Measurements from ENCODE around the gene DMD. TPM values are rescaled to one million over a fixed set of nuclear protein-coding genes. Genes with fewer than 3 reads are reported as not detected.

The DMD gene
- total and polyA plus RNA-seq, 2 of the 8 experiments (the other 6 are each of a cell fraction or from before 2014, with no cell fraction given), result 4.8 to 7.4 TPM

- no peaks in the 10 kb centered on the region for H4K20me1 ChIP-seq (replicated peaks in 1 of 2; ENCODE audit: control insufficient read depth in 1 of 2, insufficient read depth in 2 of 2, low read length in 2 of 2)
- H4K8ac ChIP-seq (ENCODE audit: extremely low read depth, insufficient read depth, low read length), result no peak overlapping the region
- H3K9ac ChIP-seq (replicated peaks in 1 of 4; ENCODE audit: extremely low read depth in 1 of 4, low read depth in 3 of 4, low read length in 3 of 4), result no peak overlapping the region
- CTCF ChIA-PET (ENCODE audit: partially characterized antibody), result interaction anchor here (0.6 kb wide), 1 partner anchor 18 kb away, joined by 3 read pairs; no protein-coding TSS in a partner anchor
- no peaks in the 10 kb centered on the region for H3K79me2 ChIP-seq (ENCODE audit: control insufficient read depth in 1 of 2, insufficient read depth in 2 of 2, low read length in 2 of 2)
- POLR2A ChIA-PET (ENCODE audit: partially characterized antibody), result no interaction called here
- H2BK120ac ChIP-seq (replicated peaks; ENCODE audit: low read depth, low read length), result no peak overlapping the region
- no peaks in the 10 kb centered on the region for H3K36me3 ChIP-seq (ENCODE audit: control insufficient read depth in 2 of 4, insufficient read depth in 4 of 4, low read length in 3 of 4)
- H3K4me1 ChIP-seq (replicated peaks in 1 of 4; ENCODE audit: control insufficient read depth in 3 of 4, insufficient read depth in 4 of 4, low read length in 3 of 4), result peaks cover 0 to 16% (median 3%) of the 10 kb centered on the region in 4 experiments; a peak in 4 of 7 replicates
- no peak overlapping the region for H3K14ac ChIP-seq (ENCODE audit: insufficient read length)
- peak overlapping the region in 1 of 4 experiments; percentile 24; a peak in 1 of 8 replicates for H3K4me3 ChIP-seq (ENCODE audit: extremely low read depth in 1 of 4, insufficient read depth in 2 of 4, low read depth in 3 of 4, low read length in 4 of 4)
- no peak overlapping the region for H2BK12ac ChIP-seq (ENCODE audit: low read depth, low read length)
- FAIRE-seq (no peak), DNase-seq (ENCODE audit: low read depth in 1 of 2, low spot score in 2 of 2) (no peak)
- H2BK5ac ChIP-seq (ENCODE audit: low read depth, low read length), result no peak overlapping the region
- H3K23me2 ChIP-seq (ENCODE audit: low read depth, low read length), result no peaks in the 10 kb centered on the region
- H4K5ac ChIP-seq (ENCODE audit: insufficient read length, low read depth, low read length), result no peak overlapping the region
- H3K27me3 ChIP-seq (replicated peaks in 1 of 4; ENCODE audit: control insufficient read depth in 3 of 4, extremely low read depth in 1 of 4, insufficient read depth in 3 of 4, low read length in 3 of 4), result no peaks in the 10 kb centered on the region
- no peaks in the 10 kb centered on the region for H3K79me1 ChIP-seq (ENCODE audit: low read depth, low read length)
- H3K18ac ChIP-seq (ENCODE audit: extremely low read depth, low read length), result no peak overlapping the region; the same call in 1 of the 2 replicates
- H2BK20ac ChIP-seq (ENCODE audit: low read length), result no peak overlapping the region
- no peak overlapping the region for H3K23ac ChIP-seq (ENCODE audit: insufficient read length)
- H3K9me3 ChIP-seq (ENCODE audit: insufficient read depth in 2 of 2, low read depth in 1 of 2, low read length in 1 of 2), result no peaks in the 10 kb centered on the region
- H3K4me2 ChIP-seq (ENCODE audit: insufficient read depth in 1 of 2, low read depth in 2 of 2, low read length in 2 of 2), result peak overlapping the region; percentile 21 to 60
- H3K27ac ChIP-seq (ENCODE audit: low read depth, low read length), result no peak overlapping the region
- 83% methylated on average over 2 of the region's 3 CpGs; no CpG with 5 or more reads in 1 of the 2 experiments for WGBS, 2 experiments (ENCODE audit: extremely low coverage in 1 of 2, insufficient coverage in 1 of 2, insufficient read length in 1 of 2, insufficient replicate concordance in 2 of 2, low coverage in 1 of 2, low lambda C conversion rate in 2 of 2, missing lambda C conversion rate in 1 of 2)
- H3K56ac ChIP-seq (replicated peaks; ENCODE audit: insufficient read length, low read depth, low read length), result no peak overlapping the region
- H3K4ac ChIP-seq (replicated peaks; ENCODE audit: insufficient read length, low read depth, low read length), result no peak overlapping the region
- no peak overlapping the region for H4K91ac ChIP-seq (replicated peaks; ENCODE audit: insufficient read length, low read length)
- no peak overlapping the region for H2BK15ac ChIP-seq (ENCODE audit: low read length)
- no peak overlapping the region for H2AFZ ChIP-seq (ENCODE audit: low read length)
- no peak overlapping the region for H2AK5ac ChIP-seq (ENCODE audit: low read depth, low read length)
- TF ChIP-seq CTBP2 (IDR thresholded peaks at IDR 0.05; ENCODE audit: borderline replicate concordance, insufficient read depth, insufficient read length, low read length), result no peak
Measured at GRCh38 chrX:31232506-31232905, 1978.8 kb downstream of the DMD start.

Measured in H1 (cell line).